Mesendoderm (in vitro differentiated cells): ENCODE measurements around the gene PIK3C3. TPM values are rescaled to one million over a fixed set of nuclear protein-coding genes. Genes with fewer than 3 reads are reported as not detected.

Experiments used
- DNase-seq: peaks from one replicate; pipeline ENCODE4 v3.0.0; 2013
- H2AK5ac ChIP-seq: 2 replicates; pipeline ENCODE4 v1.6.1; 2013; ENCODE audit warnings: low read length, inconsistent platforms
- H2BK120ac ChIP-seq: 2 replicates; pipeline ENCODE4 v1.6.1; 2013; ENCODE audit warnings: low read depth, mild to moderate bottlenecking, low read length, moderate library complexity, mixed read lengths
- H2BK15ac ChIP-seq: replicated peaks from 2 replicates; pipeline ENCODE4 v1.6.1; 2013; ENCODE audit warnings: low read depth, mild to moderate bottlenecking, moderate library complexity
- H2BK5ac ChIP-seq: 2 replicates; pipeline ENCODE4 v1.6.1; 2013; ENCODE audit warnings: low read length, inconsistent platforms
- H3K18ac ChIP-seq: 2 replicates; pipeline ENCODE4 v1.6.1; 2013; ENCODE audit warnings: mild to moderate bottlenecking, low read length, mixed read lengths
- H3K23ac ChIP-seq: one replicate; pipeline ENCODE4 v1.6.1; 2013; ENCODE audit warnings: low read length
- H3K27ac ChIP-seq: 2 replicates; pipeline ENCODE4 v1.5.1; 2013; ENCODE audit warnings: low read depth, mild to moderate bottlenecking, inconsistent platforms, low read length, moderate library complexity
- H3K27me3 ChIP-seq: 2 replicates; pipeline ENCODE4 v1.6.1; 2013; ENCODE audit warnings: low read length, control low read depth, mild to moderate bottlenecking, inconsistent platforms; ENCODE audit not compliant: insufficient read depth, poor library complexity
- H3K36me3 ChIP-seq: 2 replicates; pipeline ENCODE4 v1.6.1; 2013; ENCODE audit warnings: low read length, inconsistent platforms; ENCODE audit not compliant: control insufficient read depth, insufficient read depth
- H3K4ac ChIP-seq: one replicate; pipeline ENCODE4 v1.6.1; 2013; ENCODE audit warnings: low read depth, mild to moderate bottlenecking, low read length, moderate library complexity
- H3K4me1 ChIP-seq: 2 replicates; pipeline ENCODE4 v1.6.1; 2013; ENCODE audit warnings: low read depth, low read length, inconsistent platforms; ENCODE audit not compliant: control insufficient read depth
- H3K4me2 ChIP-seq: 2 replicates; pipeline ENCODE4 v1.6.1; 2013; ENCODE audit warnings: low read length
- H3K4me3 ChIP-seq: 2 replicates; pipeline ENCODE4 v1.5.1; 2013; ENCODE audit warnings: mild to moderate bottlenecking, low read length
- H3K56ac ChIP-seq: one replicate; pipeline ENCODE4 v1.6.1; 2013; ENCODE audit warnings: low read length
- H3K79me1 ChIP-seq: 2 replicates; pipeline ENCODE4 v1.6.1; 2013; ENCODE audit warnings: low read length, inconsistent platforms
- H3K79me2 ChIP-seq: 2 replicates; pipeline ENCODE4 v1.6.1; 2013; ENCODE audit warnings: mild to moderate bottlenecking, low read length; ENCODE audit not compliant: control insufficient read depth, insufficient read depth
- H3K9ac ChIP-seq: 2 replicates; pipeline ENCODE4 v1.6.1; 2013; ENCODE audit warnings: low read length, inconsistent platforms
- H4K5ac ChIP-seq: one replicate; pipeline ENCODE4 v1.6.1; 2013; ENCODE audit warnings: low read length
- H4K8ac ChIP-seq: one replicate; pipeline ENCODE4 v1.6.1; 2013; ENCODE audit warnings: low read depth, mild to moderate bottlenecking, control low read depth, low read length, moderate library complexity
- WGBS: extraction: QIAGEN DNeasy Blood & Tissue Kit; methylation state at CpG from one replicate; pipeline ENCODE4 v1.1.7; 2013; ENCODE audit warnings: low lambda C conversion rate, missing lambda C conversion rate; ENCODE audit not compliant: insufficient coverage; ENCODE audit errors: extremely low coverage; 5-methylcytosine and 5-hydroxymethylcytosine counted together
- polyA plus RNA-seq, 2 experiments: library from polyadenylated mRNA; stranded (reverse); fragments of 200-250 nt; gene quantifications; one replicate each; pipeline ENCODE4 v1.2.3, GENCODE V29; 2013

The PIK3C3 gene
- 26.2 TPM for polyA plus RNA-seq (2013, experiment 1 of 2)
- polyA plus RNA-seq (2013, experiment 2 of 2) = 24.0 TPM

DNA sequence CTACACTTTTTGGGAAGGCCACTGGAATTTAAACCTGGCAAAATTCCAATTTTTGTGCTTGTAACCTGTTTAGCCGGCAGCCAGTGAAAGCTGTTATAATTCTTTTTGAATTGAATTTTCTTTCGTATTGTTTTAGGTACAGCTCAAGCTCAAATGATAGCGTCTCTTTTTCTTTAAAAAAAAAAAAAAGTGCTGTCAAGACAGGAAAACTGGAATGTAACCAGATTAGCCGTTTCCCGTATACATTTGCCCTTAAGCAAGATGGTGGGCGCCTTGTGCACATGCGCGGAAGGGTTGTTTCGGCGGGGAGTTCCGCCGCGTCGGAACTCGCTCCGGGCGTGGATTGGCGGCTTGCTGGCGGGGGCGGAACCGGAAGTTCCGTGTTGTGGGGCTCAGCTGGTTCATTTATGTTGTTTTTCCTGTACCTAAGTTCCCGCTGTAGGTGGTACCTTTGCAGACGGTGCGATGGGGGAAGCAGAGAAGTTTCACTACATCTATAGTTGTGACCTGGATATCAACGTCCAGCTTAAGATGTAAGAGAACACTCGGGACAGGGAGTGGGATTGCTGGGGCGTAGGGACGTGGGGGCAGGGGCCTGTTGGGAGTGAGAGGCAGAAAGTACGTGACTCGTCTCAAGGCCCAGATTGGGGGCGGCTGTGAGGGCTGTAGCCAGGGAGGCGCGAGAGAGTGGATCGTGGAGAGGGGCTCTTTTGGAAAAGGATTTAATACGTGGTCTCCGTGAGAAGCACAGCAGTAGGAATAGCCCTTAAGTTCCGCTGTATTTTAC, at the start of gene PIK3C3:
Gene PIK3C3 (plus strand): TSS at position 408 of the 787 bp plus-strand sequence. CDS start 58 bp downstream, at position 466.
- Histone ChIP-seq H3K23ac (no peak within 1 kb of the TSS), H3K79me1 (peaks cover 7% of the 10 kb centered on the region), H3K4me2 (peak within 1 kb of the TSS; percentile 89), H2BK120ac (no peak within 1 kb of the TSS), H3K79me2 (peaks cover 15% of the 10 kb centered on the region), H2AK5ac (no peak within 1 kb of the TSS), H3K27me3 (no peaks in the 10 kb centered on the region), H3K9ac (peak within 1 kb of the TSS; percentile 70), H3K27ac (no peak within 1 kb of the TSS), H3K4ac (no peak within 1 kb of the TSS), H3K56ac (peak within 1 kb of the TSS; percentile 79), H3K36me3 (peaks cover 2% of the 10 kb centered on the region), H2BK5ac (no peak within 1 kb of the TSS), H2BK15ac (no peak within 1 kb of the TSS), H3K18ac (no peak within 1 kb of the TSS), H4K5ac (no peak within 1 kb of the TSS), H4K8ac (no peak within 1 kb of the TSS), H3K4me1 (no peaks in the 10 kb centered on the region), H3K4me3 (peak within 1 kb of the TSS; percentile 66)
- peak; percentile 98 for DNase-seq
- WGBS = no CpG with 5 or more reads among the region's 38 CpGs

DNA sequence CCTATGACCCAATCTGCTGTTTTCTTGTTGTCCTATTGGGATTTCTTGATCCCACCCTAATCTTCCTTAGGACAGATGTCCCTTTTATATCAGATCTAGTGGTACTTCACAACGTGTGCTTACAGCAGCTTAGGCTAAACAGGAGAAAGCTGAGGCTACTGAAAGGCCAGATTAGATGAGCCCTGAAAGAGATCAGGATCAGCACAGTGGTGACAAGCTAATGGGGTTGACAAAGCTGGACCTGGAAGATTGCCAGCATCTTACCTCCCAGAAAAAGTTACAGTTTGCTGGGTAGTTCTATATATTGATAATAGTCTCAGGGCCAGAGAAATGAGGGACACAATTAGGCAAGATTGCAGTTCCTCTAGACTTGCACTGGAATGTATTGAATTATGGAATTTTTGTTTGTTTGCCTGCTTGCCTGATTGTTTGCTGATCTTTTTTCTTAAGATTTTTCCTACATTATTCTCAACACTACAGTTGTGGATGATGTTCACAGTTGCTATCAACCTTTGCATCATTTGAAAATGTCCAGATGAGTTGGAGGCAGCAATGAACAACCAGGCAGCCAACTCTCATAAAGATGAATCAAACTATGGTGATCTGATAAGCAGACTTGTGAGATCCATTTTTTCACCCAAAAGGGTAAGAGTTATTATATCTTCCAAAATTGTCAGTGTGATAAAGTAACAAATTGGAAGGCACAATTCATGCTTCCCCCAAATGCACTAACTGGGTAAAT, 49.1 kb upstream of the PIK3C3 start:
- H3K18ac ChIP-seq = no peak overlapping the region
- peak overlapping the region; percentile 85 for H2BK15ac ChIP-seq
- no peak overlapping the region for H2AK5ac ChIP-seq
- H3K27ac ChIP-seq = no peak overlapping the region
- no peak overlapping the region for H3K4ac ChIP-seq
- H3K4me3 ChIP-seq = no peak overlapping the region
- peak; percentile 19 for DNase-seq
- no peaks in the 10 kb centered on the region for H3K27me3 ChIP-seq
- H2BK5ac ChIP-seq = no peak overlapping the region
- H3K79me2 ChIP-seq = no peaks in the 10 kb centered on the region
- H3K23ac ChIP-seq = no peak overlapping the region
- no peak overlapping the region for H3K56ac ChIP-seq
- no peaks in the 10 kb centered on the region for H3K36me3 ChIP-seq
- no peak overlapping the region for H3K4me2 ChIP-seq
- no peak overlapping the region for H3K9ac ChIP-seq
- H3K79me1 ChIP-seq = no peaks in the 10 kb centered on the region
- H4K8ac ChIP-seq = no peak overlapping the region
- H4K5ac ChIP-seq = no peak overlapping the region
- no CpG with 5 or more reads among the region's 1 CpG for WGBS
- no peak overlapping the region for H2BK120ac ChIP-seq
- H3K4me1 ChIP-seq = no peaks in the 10 kb centered on the region

DNA sequence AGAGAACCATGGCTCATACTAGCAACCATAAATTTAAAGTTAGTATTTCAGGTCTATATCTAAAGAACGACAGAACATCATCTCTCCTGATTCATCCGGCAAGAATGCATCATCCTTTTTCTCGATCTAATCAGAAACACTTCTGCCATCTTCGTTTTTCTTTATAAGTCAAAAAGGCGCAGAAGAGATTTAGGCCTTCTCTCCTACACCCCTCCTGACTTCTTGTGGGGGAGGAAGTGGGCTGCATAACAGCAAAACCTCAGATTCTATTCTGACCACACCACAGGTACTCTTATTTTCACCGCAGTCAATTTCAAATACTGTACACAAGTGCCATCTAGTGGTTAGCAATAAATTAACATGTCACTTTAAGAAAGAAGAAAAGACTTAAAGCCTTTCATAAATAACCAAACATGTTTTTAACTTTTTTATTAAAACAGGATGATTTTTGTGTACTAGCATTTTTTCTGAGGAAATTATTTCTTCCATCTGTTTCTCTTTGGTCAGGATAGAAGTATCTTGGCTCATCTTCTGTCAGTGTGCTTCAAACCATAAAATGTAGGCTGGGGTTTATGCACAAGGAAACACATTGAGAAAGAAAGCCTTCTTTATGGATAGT, 48.4 kb upstream of the PIK3C3 start:
- no peak overlapping the region for H3K4me3 ChIP-seq
- no peaks in the 10 kb centered on the region for H3K4me1 ChIP-seq
- no peak overlapping the region for H4K5ac ChIP-seq
- H3K4ac ChIP-seq = no peak overlapping the region
- no peak overlapping the region for H2BK5ac ChIP-seq
- no peak overlapping the region for H3K9ac ChIP-seq
- H3K4me2 ChIP-seq = no peak overlapping the region
- no peak overlapping the region for H3K18ac ChIP-seq
- H3K36me3 ChIP-seq = no peaks in the 10 kb centered on the region
- H2BK120ac ChIP-seq = no peak overlapping the region
- no peak overlapping the region for H3K27ac ChIP-seq
- no peaks in the 10 kb centered on the region for H3K79me2 ChIP-seq
- H2AK5ac ChIP-seq = no peak overlapping the region
- no peak overlapping the region for H2BK15ac ChIP-seq
- H3K27me3 ChIP-seq = no peaks in the 10 kb centered on the region
- no CpG with 5 or more reads among the region's 6 CpGs for WGBS
- no peak overlapping the region for H4K8ac ChIP-seq
- H3K23ac ChIP-seq = no peak overlapping the region
- H3K79me1 ChIP-seq = no peaks in the 10 kb centered on the region
- DNase-seq = peak; percentile 71
- no peak overlapping the region for H3K56ac ChIP-seq

DNA sequence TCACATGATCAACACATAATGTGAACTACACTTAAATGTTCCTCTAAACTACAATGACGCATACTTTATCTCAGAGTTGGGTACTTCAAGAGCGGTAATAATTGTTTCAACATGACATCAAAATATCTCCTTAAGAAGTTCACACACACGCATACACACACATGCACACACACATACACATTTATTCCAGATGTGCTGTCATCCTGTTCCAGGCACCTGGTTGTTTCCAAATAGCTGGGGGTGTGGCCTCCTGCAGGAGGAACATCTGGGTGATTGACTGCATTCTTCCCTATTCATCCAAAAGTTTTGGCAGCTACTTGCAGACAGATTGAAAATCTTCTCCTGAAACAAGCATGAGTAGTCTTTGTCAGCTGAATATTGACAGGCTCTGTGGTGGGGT, 37.9 kb upstream of the PIK3C3 start:
- DNase-seq = no peak
- H3K4me2 ChIP-seq = no peak overlapping the region
- H4K8ac ChIP-seq = no peak overlapping the region

DNA sequence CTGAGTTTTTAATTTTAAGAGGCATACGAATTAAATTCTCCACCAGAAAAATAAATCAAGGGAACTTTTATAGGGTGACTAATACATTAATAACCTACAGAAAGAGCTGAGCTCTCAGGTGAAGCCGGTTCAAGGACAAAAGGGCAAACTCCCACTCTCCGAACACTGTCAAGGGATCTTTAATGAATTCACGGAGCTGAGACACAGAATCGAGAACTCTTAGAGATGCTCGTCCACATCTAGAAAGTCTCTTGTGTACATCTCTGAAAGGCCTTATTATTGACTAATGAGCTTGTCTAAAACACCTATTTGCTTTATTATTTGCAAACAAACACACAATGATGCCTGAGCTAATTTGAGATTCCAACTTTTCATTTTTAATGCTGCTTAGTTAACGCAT, 33.3 kb upstream of the PIK3C3 start:
- no CpG with 5 or more reads among the region's 7 CpGs for WGBS
- Histone ChIP-seq H4K8ac (no peak overlapping the region), H3K23ac (no peak overlapping the region)

More for the DNA sequence above, 37.9 kb upstream of the PIK3C3 start:
- no peaks in the 10 kb centered on the region for H3K4me1 ChIP-seq
- H3K56ac ChIP-seq = no peak overlapping the region
- H3K36me3 ChIP-seq = no peaks in the 10 kb centered on the region
- H2AK5ac ChIP-seq = no peak overlapping the region
- H3K4ac ChIP-seq = no peak overlapping the region
- H2BK120ac ChIP-seq = no peak overlapping the region
- no peak overlapping the region for H4K5ac ChIP-seq
- H3K23ac ChIP-seq = no peak overlapping the region
- no peak overlapping the region for H3K9ac ChIP-seq
- H3K27me3 ChIP-seq = no peaks in the 10 kb centered on the region
- no peak overlapping the region for H3K18ac ChIP-seq
- H2BK15ac ChIP-seq = no peak overlapping the region
- H3K4me3 ChIP-seq = no peak overlapping the region
- no peak overlapping the region for H3K27ac ChIP-seq
- H3K79me1 ChIP-seq = no peaks in the 10 kb centered on the region
- H2BK5ac ChIP-seq = no peak overlapping the region
- no peaks in the 10 kb centered on the region for H3K79me2 ChIP-seq
- no CpG with 5 or more reads among the region's 3 CpGs for WGBS

More for the DNA sequence above, 33.3 kb upstream of the PIK3C3 start:
- H3K79me2 ChIP-seq = no peaks in the 10 kb centered on the region
- H4K5ac ChIP-seq = no peak overlapping the region
- no peak overlapping the region for H2BK5ac ChIP-seq
- H2BK120ac ChIP-seq = no peak overlapping the region
- H3K4me3 ChIP-seq = no peak overlapping the region
- no peaks in the 10 kb centered on the region for H3K79me1 ChIP-seq
- no peaks in the 10 kb centered on the region for H3K27me3 ChIP-seq
- DNase-seq = no peak
- no peak overlapping the region for H2AK5ac ChIP-seq
- H3K36me3 ChIP-seq = no peaks in the 10 kb centered on the region
- no peak overlapping the region for H3K27ac ChIP-seq
- no peak overlapping the region for H3K56ac ChIP-seq
- H3K4ac ChIP-seq = no peak overlapping the region
- no peaks in the 10 kb centered on the region for H3K4me1 ChIP-seq
- H3K18ac ChIP-seq = no peak overlapping the region
- H3K9ac ChIP-seq = no peak overlapping the region
- H2BK15ac ChIP-seq = no peak overlapping the region
- no peak overlapping the region for H3K4me2 ChIP-seq
